H1 (cell line): ENCODE measurements around the gene INTS7. TPM values are rescaled to one million over a fixed set of nuclear protein-coding genes. Genes with fewer than 3 reads are reported as not detected.

ENCODE experiments used
- HDAC2 ChIP-seq, 2 experiments: fragments of 300-600 bp in 1 of 2; sonication (generic) in 1 of 2; IDR thresholded peaks; 2 replicates each; pipeline ENCODE4 v1.6.1; 2011 to 2012; ENCODE audit warnings: low read depth in 2 of 2, low read length in 2 of 2, mild to moderate bottlenecking in 2 of 2, moderate library complexity in 2 of 2, borderline replicate concordance in 1 of 2, inconsistent platforms in 1 of 2
- KDM1A ChIP-seq: fragments of 200-600, 300-600 bp; sonication (generic); IDR thresholded peaks from 2 replicates; pipeline ENCODE4 v1.7.1; 2016; ENCODE audit warnings: mild to moderate bottlenecking, low read length, borderline replicate concordance
- PHF8 ChIP-seq: fragments of 200-600 bp; sonication (generic); conservative IDR thresholded peaks from 2 replicates; pipeline ENCODE4 v1.7.1; 2012; ENCODE audit warnings: low read depth, mild to moderate bottlenecking, inconsistent platforms, low read length, moderate library complexity
- POLR2A ChIP-seq, 2 experiments: IDR thresholded peaks; 1 replicate in 1 of 2; 2 replicates in 1 of 2; pipeline ENCODE4 v1.6.1; 2011; ENCODE audit warnings: low read depth in 2 of 2, low read length in 2 of 2, mild to moderate bottlenecking in 2 of 2; ENCODE audit errors: control extremely low read depth in 1 of 2
- RAD21 ChIP-seq, 2 experiments: IDR thresholded peaks in 1 of 2; conservative IDR thresholded peaks in 1 of 2; 2 replicates each; pipeline ENCODE4 v1.6.1; 2011; ENCODE audit warnings: low read depth in 2 of 2, low read length in 2 of 2, improper control_type of control experiment in 1 of 2, inconsistent platforms in 1 of 2, mild to moderate bottlenecking in 1 of 2, moderate library complexity in 1 of 2
- SAP30 ChIP-seq: fragments of 300-600 bp; sonication (generic); IDR thresholded peaks from 2 replicates; pipeline ENCODE4 v1.7.1; 2012; ENCODE audit warnings: low read length, moderate library complexity, mild to moderate bottlenecking, inconsistent platforms; ENCODE audit not compliant: insufficient read depth, insufficient replicate concordance
- polyA plus RNA-seq, 7 experiments: library from polyadenylated mRNA; depleted of rRNA in 3 of 7; stranded (reverse) in 5 of 7; unstranded in 2 of 7; fragments of >200 nt in 5 of 7; fragments of 200-250 nt in 2 of 7; gene quantifications; 1 replicate in 5 of 7; 2 replicates in 1 of 7; 4 replicates in 1 of 7; pipeline versions ENCODE4 v1.2.1 to v1.2.3, GENCODE V29; 2011 to 2013; ENCODE audit warnings: missing spikeins in 2 of 7, mixed read lengths in 2 of 7
- total RNA-seq: library from RNA; stranded (reverse); fragmentation: NEBNext Ultra II Directional; extraction: Animal tissue kit (Norgen Biotek cat#: 25700); gene quantifications from 2 replicates; pipeline ENCODE4 v1.2.1, GENCODE V29; 2021

INTS7 gene
- total and polyA plus RNA-seq, 2 of the 8 experiments (the other 6 are each of a cell fraction or from before 2014, with no cell fraction given) = 15.2 to 22.4 TPM

DNA sequence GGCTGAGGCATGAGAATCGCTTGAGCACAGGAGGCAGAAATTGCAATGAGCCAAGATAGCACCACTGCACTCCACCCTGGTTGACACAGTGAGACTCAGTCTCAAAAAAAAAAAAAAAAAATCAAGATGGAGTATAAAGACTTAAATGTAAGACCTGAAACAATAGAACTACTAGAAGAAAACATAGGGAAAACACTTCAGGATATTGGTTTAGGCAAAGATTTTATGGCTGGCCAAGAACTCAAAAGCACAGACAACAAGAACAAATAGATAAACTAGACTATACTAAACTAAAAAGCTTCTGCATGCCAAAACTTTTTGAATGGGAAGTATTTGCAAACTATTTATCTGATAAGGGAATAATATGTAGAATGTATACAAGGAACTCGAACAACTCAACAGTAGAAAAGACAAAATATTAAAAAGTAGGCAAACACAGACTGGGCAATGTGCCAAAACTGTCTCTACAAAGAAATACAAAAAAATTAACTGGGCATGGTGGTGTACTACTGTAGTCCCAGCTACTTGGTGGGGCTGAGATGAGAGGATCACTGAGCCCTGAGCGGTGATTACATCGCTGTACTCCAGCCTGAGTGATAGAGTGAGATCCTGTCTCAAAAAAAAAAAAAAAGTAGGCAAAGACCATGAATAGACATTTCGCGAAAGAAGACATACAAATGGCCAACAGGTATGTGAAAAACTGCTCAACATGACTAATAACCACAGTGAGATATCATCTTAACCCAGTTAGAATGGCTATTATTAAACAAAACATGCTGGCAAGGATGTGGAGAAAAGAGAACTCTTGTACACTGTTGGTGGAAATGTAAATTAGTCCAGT, 25.5 kb upstream of the INTS7 start (continued):
- TF ChIP-seq RAD21 (IDR thresholded peaks at IDR 0.05 in 1 of 2, conservative IDR thresholded peaks at IDR 0.05 in 1 of 2; ENCODE audit: low read depth in 2 of 2, low read length in 2 of 2) = no peak
- TF ChIP-seq POLR2A (IDR thresholded peaks at IDR 0.05; ENCODE audit: control extremely low read depth in 1 of 2, low read depth in 2 of 2, low read length in 2 of 2) = no peak
- no peak for TF ChIP-seq KDM1A
- no peak for TF ChIP-seq PHF8
- no peak for TF ChIP-seq SAP30
- TF ChIP-seq HDAC2 (IDR thresholded peaks at IDR 0.05; ENCODE audit: borderline replicate concordance in 1 of 2, low read depth in 2 of 2, low read length in 2 of 2) = no peak
